GM12878 (cell line): Measurements from ENCODE around the gene IGF2R. TPM values are rescaled to one million over a fixed set of nuclear protein-coding genes. Genes with fewer than 3 reads are reported as not detected.
"Not testable (repeated sequence)": the region's sequence is repeated elsewhere in the genome, so short reads cannot be mapped to it uniquely, and the experiment has no call there.

Source experiments
- ATAC-seq: fragments of 200-7000 bp; cut with Tn5 transposase; 3 replicates; pipeline ENCODE4 v1.9.1; 2020; ENCODE audit warnings: mild to moderate bottlenecking, moderate library complexity
- BruUV-seq: library from RNA; stranded (reverse); fragments of 400-500 nt; replicated peaks from 2 replicates; lab custom pipeline; 2021; lab: Mats Ljungman, UMichigan
- CTCF ChIA-PET: fragments of 300-600 bp; sonication (Branson Sonifier 250); formaldehyde crosslinking; extraction: SDS; loops from one replicate; lab custom pipeline; 2021; ENCODE audit warnings: inconsistent platforms; lab: Yijun Ruan, JAX
- POLR2A ChIA-PET: fragments of 350-600 bp; formaldehyde crosslinking; extraction: SDS; loops from one replicate; lab custom pipeline; 2021; ENCODE audit warnings: inconsistent platforms; lab: Charles Lee
- RAD21 ChIA-PET: fragments of 300-600 bp; sonication (Branson Sonifier 250); formaldehyde crosslinking; loops from one replicate; lab custom pipeline; 2023; ENCODE audit warnings: antibody characterized with exemption; ENCODE audit not compliant: unreplicated experiment; lab: Charles Lee
- SMC1A ChIA-PET: fragments of 300-600 bp; sonication (Branson Sonifier 250); formaldehyde crosslinking; loops from one replicate; lab custom pipeline; 2023; ENCODE audit not compliant: unreplicated experiment, uncharacterized antibody; lab: Charles Lee
- DNase-seq: peaks from one replicate; pipeline ENCODE4 v3.0.0-alpha.2; 2011; ENCODE audit warnings: low read depth, low spot score
- FAIRE-seq: peaks from 3 replicates; lab custom pipeline; 2011; peaks lifted over from hg19 to GRCh38; lab: Jason Lieb, UNC
- H2AFZ ChIP-seq: 2 replicates; pipeline ENCODE4 v1.6.0; 2011; ENCODE audit warnings: low read depth, low read length, control low read depth; ENCODE audit not compliant: control insufficient read depth
- H3K27ac ChIP-seq: 2 replicates; pipeline ENCODE4 v1.5.1; 2011; ENCODE audit warnings: control low read depth; ENCODE audit not compliant: control insufficient read depth, insufficient read depth
- H3K27me3 ChIP-seq, 2 experiments: replicated peaks in 1 of 2; 2 replicates each; pipeline versions ENCODE4 v1.6.0 to v1.6.1; 2011; ENCODE audit warnings: low read length in 1 of 2; ENCODE audit not compliant: control insufficient read depth in 2 of 2, insufficient read depth in 2 of 2
- H3K36me3 ChIP-seq, 2 experiments: 2 replicates each; pipeline ENCODE4 v1.5.1; 2011; ENCODE audit warnings: low read length in 1 of 2; ENCODE audit not compliant: control insufficient read depth in 2 of 2, insufficient read depth in 2 of 2
- H3K4me1 ChIP-seq: 2 replicates; pipeline ENCODE4 v1.6.1; 2011; ENCODE audit warnings: mild to moderate bottlenecking, low read length, moderate library complexity, mixed read lengths; ENCODE audit not compliant: control insufficient read depth, insufficient read depth
- H3K4me2 ChIP-seq: 2 replicates; pipeline ENCODE4 v1.6.0; 2011; ENCODE audit warnings: control low read depth; ENCODE audit not compliant: control insufficient read depth, insufficient read depth
- H3K4me3 ChIP-seq: fragments of 200-600 bp; sonication (generic); 2 replicates; pipeline ENCODE4 v1.5.1; 2016
- H3K79me2 ChIP-seq: 2 replicates; pipeline ENCODE4 v1.6.0; 2011; ENCODE audit warnings: low read length; ENCODE audit not compliant: control insufficient read depth, insufficient read depth
- H3K9ac ChIP-seq: 2 replicates; pipeline ENCODE4 v1.8.0; 2011; ENCODE audit warnings: low read length, control low read depth, mixed read lengths; ENCODE audit not compliant: control insufficient read depth, insufficient read depth
- H3K9me3 ChIP-seq: replicated peaks from 3 replicates; pipeline ENCODE4 v1.5.1; 2011; ENCODE audit warnings: mild to moderate bottlenecking, low read length; ENCODE audit not compliant: control insufficient read depth, insufficient read depth
- H4K20me1 ChIP-seq: 2 replicates; pipeline ENCODE4 v1.6.0; 2011; ENCODE audit not compliant: control insufficient read depth, insufficient read depth
- BCLAF1 ChIP-seq: fragments of 450-650 bp; IDR thresholded peaks from 2 replicates; pipeline ENCODE4 v1.6.1; 2017; ENCODE audit warnings: antibody characterized with exemption, mild to moderate bottlenecking, moderate library complexity
- GATAD2B ChIP-seq: fragments of 450-650 bp; conservative IDR thresholded peaks from 2 replicates; pipeline ENCODE4 v1.6.1; 2017; ENCODE audit warnings: low read depth, mild to moderate bottlenecking, moderate library complexity
- RUNX3 ChIP-seq: IDR thresholded peaks from 2 replicates; pipeline ENCODE4 v1.6.1; 2012; ENCODE audit warnings: low read length, inconsistent platforms
- ZBTB40 ChIP-seq: fragments of 450-650 bp; IDR thresholded peaks from 2 replicates; pipeline ENCODE4 v1.6.1; 2016; ENCODE audit warnings: mild to moderate bottlenecking, moderate library complexity, borderline replicate concordance
- ZNF217 ChIP-seq: fragments of 450-650 bp; IDR thresholded peaks from 2 replicates; pipeline ENCODE4 v1.6.1; 2017; ENCODE audit warnings: antibody characterized with exemption, mild to moderate bottlenecking
- WGBS: methylation state at CpG from one replicate; pipeline ENCODE4 v1.1.6; 2016; ENCODE audit warnings: low lambda C conversion rate; ENCODE audit not compliant: insufficient replicate concordance, insufficient coverage; ENCODE audit errors: missing lambda C conversion rate; 5-methylcytosine and 5-hydroxymethylcytosine counted together
- in situ Hi-C: fragments of 300-500 bp; cut with MboI; formaldehyde crosslinking; loops from 9 replicates; pipeline ENCODE4 v1.14.3; 2018; ENCODE audit warnings: mixed read lengths
- intact Hi-C: fragments of 100-400 bp; cut with micrococcal nuclease; formaldehyde crosslinking; loops from one replicate; pipeline ENCODE4 v1.14.2; 2022; ENCODE audit not compliant: unreplicated experiment
- polyA plus RNA-seq, 11 experiments: library from polyadenylated mRNA; depleted of rRNA in 4 of 11; unstranded in 6 of 11; stranded (reverse) in 5 of 11; fragments of >200 nt; fragmentation: Nextera tagmentation in 4 of 11; fragmentation: Illumina TruSeq in 1 of 11; extraction: Ambion mirVana in 4 of 11; extraction: Trizol in 1 of 11; gene quantifications; 1 replicate in 1 of 11; 2 replicates in 10 of 11; pipeline versions ENCODE4 v1.2.1 to v1.2.3, GENCODE V29; 2011 to 2016; ENCODE audit warnings: inconsistent platforms in 2 of 11, missing spikeins in 2 of 11, low read depth in 1 of 11
- total RNA-seq, 4 experiments: library from RNA; depleted of rRNA in 3 of 4; stranded (reverse); fragments of >200 nt in 3 of 4; fragmentation: Illumina TruSeq in 1 of 4; extraction: Trizol in 1 of 4; gene quantifications; 2 replicates each; pipeline versions ENCODE4 v1.2.1 to v1.2.3, GENCODE V29; 2013 to 2021

The IGF2R gene
- total and polyA plus RNA-seq, 10 of the 15 experiments (the other 5 are each of a cell fraction or from before 2014, with no cell fraction given): 1.00 to 40.1 (median 16.8) TPM

- POLR2A ChIA-PET: interaction anchor here (0.7 to 8.4 kb wide), 4 partner anchors 13 to 177 kb away, joined by 3 to 92 read pairs (median 3); no protein-coding TSS in a partner anchor
- H3K4me3 ChIP-seq, DNase-seq, FAIRE-seq, H3K27me3 ChIP-seq, H3K36me3 ChIP-seq, H3K4me1 ChIP-seq, H3K27ac ChIP-seq, ATAC-seq, in situ Hi-C loops, H4K20me1 ChIP-seq, H2AFZ ChIP-seq, H3K9me3 ChIP-seq, intact Hi-C loops, BruUV-seq, H3K9ac ChIP-seq: not testable (repeated sequence)
- Histone ChIP-seq H3K79me2 (peaks cover 36% of the 10 kb centered on the region), H3K4me2 (peak overlapping the region; percentile 89; the same call in 1 of the 2 replicates)
- SMC1A ChIA-PET: interaction anchor here (0.5 to 2.6 kb wide), 16 partner anchors 9 to 190 kb away, joined by 3 to 21 read pairs (median 4); no protein-coding TSS in a partner anchor
- WGBS: 86% methylated on average over 17 of the region's 17 CpGs
- CTCF ChIA-PET: interaction anchor here (0.6 to 1.4 kb wide), 10 partner anchors 11 to 288 kb away, joined by 3 to 5 read pairs (median 3); no protein-coding TSS in a partner anchor
- RAD21 ChIA-PET: interaction anchor here (0.7 to 4.7 kb wide), 6 partner anchors 14 to 276 kb away, joined by 3 to 37 read pairs (median 6); no protein-coding TSS in a partner anchor
These were observed 1.3 kb upstream of the IGF2R start for GRCh38 chr6:159967621-159968020.

GRCh38 chr6:159969204-159969912 lies 476 bp downstream of the IGF2R start:
- peak; percentile 15 for ATAC-seq
- CTCF ChIA-PET: interaction anchor here (0.8 to 1.4 kb wide), 2 partner anchors 12 to 106 kb away, joined by 3 to 6 read pairs; no protein-coding TSS in a partner anchor
- Histone ChIP-seq H3K79me2 (peaks cover 54% of the 10 kb centered on the region), H3K27ac (peak overlapping the region; percentile 76), H3K9ac (peak overlapping the region; percentile 86), H4K20me1 (no peaks in the 10 kb centered on the region), H3K36me3 (no peaks in the 10 kb centered on the region), H3K9me3 (no peaks in the 10 kb centered on the region), H3K27me3 (no peaks in the 10 kb centered on the region), H3K4me1 (0 out of 2 replicates have a peak, but pooled peaks cover 3% of the 10 kb centered on the region), H3K4me2 (peak overlapping the region; percentile 41; the same call in 1 of the 2 replicates), H2AFZ (no peak overlapping the region), H3K4me3 (peak overlapping the region; percentile 85)
- RAD21 ChIA-PET: interaction anchor here (2.0 to 4.7 kb wide), 2 partner anchors 13 to 20 kb away, joined by 8 to 37 read pairs; no protein-coding TSS in a partner anchor
- BruUV-seq: no TSS peak
- SMC1A ChIA-PET: interaction anchor here (1.1 to 15.0 kb wide), 6 partner anchors 12 to 98 kb away, joined by 3 to 95 read pairs (median 12); no protein-coding TSS in a partner anchor
- POLR2A ChIA-PET: interaction anchor here (0.6 to 8.4 kb wide), 4 partner anchors 11 to 240 kb away, joined by 3 to 92 read pairs (median 4); no protein-coding TSS in a partner anchor
- WGBS: under 1% methylated on average over 86 of the region's 91 CpGs
- DNase-seq: no peak
- no peak for FAIRE-seq
- in situ Hi-C loops (no loop called here), intact Hi-C loops (no loop called here)
- TF ChIP-seq RUNX3: peak; percentile 35
- peak; percentile 86 for TF ChIP-seq GATAD2B
- no peak for TF ChIP-seq ZBTB40
- TF ChIP-seq ZNF217: peak; percentile 31; the same call in 1 of the 2 replicates
- TF ChIP-seq BCLAF1: no peak
